B cell (primary cell): ENCODE data around the gene IKBKE. TPM values are rescaled to one million over a fixed set of nuclear protein-coding genes. Genes with fewer than 3 reads are reported as not detected.
A peak's percentile ranks its signal among the peaks of the same experiment; 100 is the strongest.

ENCODE experiments used
- ATAC-seq: fragments of 200-7000 bp; cut with Tn5 transposase; one replicate; pipeline ENCODE4 v1.10.0; 2021; ENCODE audit warnings: low read depth, mild to moderate bottlenecking, moderate number of reproducible peaks, moderate library complexity
- CTCF ChIA-PET: fragments of 350-600 bp; sonication (Branson Sonifier 250); formaldehyde crosslinking; loops from one replicate; lab custom pipeline; 2021; ENCODE audit warnings: antibody characterized with exemption, inconsistent platforms; lab: Charles Lee
- POLR2A ChIA-PET: fragments of 350-600 bp; sonication (Branson Sonifier 250); formaldehyde crosslinking; loops from one replicate; lab custom pipeline; 2021; ENCODE audit warnings: antibody characterized with exemption; lab: Charles Lee
- DNase-seq: peaks from one replicate; pipeline ENCODE4 v3.0.0; 2013
- H2AFZ ChIP-seq: 2 replicates; pipeline ENCODE4 v1.6.1; 2012; ENCODE audit warnings: mild to moderate bottlenecking, low read depth, low read length; ENCODE audit not compliant: insufficient read depth, poor library complexity, severe bottlenecking
- H3K27ac ChIP-seq, 2 donors: 1 replicate in 1 of 2; 2 replicates in 1 of 2; pipeline ENCODE4 v1.5.1; 2012 to 2013; ENCODE audit warnings: low read length in 2 of 2, mild to moderate bottlenecking in 2 of 2, moderate library complexity in 1 of 2
- H3K27me3 ChIP-seq, 4 experiments: fragments of 200-600 bp in 1 of 4; sonication (generic) in 1 of 4; replicated peaks in 1 of 4; 1 replicate in 2 of 4; 2 replicates in 2 of 4; pipeline versions ENCODE4 v1.6.1 to v1.7.0; 2013 to 2016; ENCODE audit warnings: low read length in 3 of 4, mild to moderate bottlenecking in 2 of 4, mixed read lengths in 1 of 4, moderate library complexity in 1 of 4; ENCODE audit not compliant: insufficient read depth in 4 of 4, control insufficient read depth in 3 of 4; ENCODE audit errors: control extremely low read depth in 1 of 4
- H3K36me3 ChIP-seq, 2 experiments: replicated peaks in 1 of 2; 1 replicate in 1 of 2; 2 replicates in 1 of 2; pipeline versions ENCODE4 v1.6.1 to v1.7.1; 2013; ENCODE audit warnings: low read length in 1 of 2; ENCODE audit not compliant: insufficient read depth in 2 of 2, control insufficient read depth in 1 of 2; ENCODE audit errors: control extremely low read depth in 1 of 2, extremely low read depth in 1 of 2
- H3K4me1 ChIP-seq, 2 donors: fragments of 200-600 bp in 1 of 2; sonication (generic) in 1 of 2; 1 replicate in 1 of 2; 2 replicates in 1 of 2; pipeline versions ENCODE4 v1.5.1 to v1.6.1; 2013 to 2017; ENCODE audit warnings: low read length in 2 of 2; ENCODE audit not compliant: control insufficient read depth in 2 of 2, insufficient read depth in 2 of 2
- H3K4me2 ChIP-seq: replicated peaks from 2 replicates; pipeline ENCODE3; 2012; ENCODE audit warnings: mild to moderate bottlenecking, low read depth, low read length; ENCODE audit not compliant: poor library complexity, severe bottlenecking
- H3K4me3 ChIP-seq, 5 experiments: fragments of 200-600 bp in 1 of 5; sonication (generic) in 1 of 5; 1 replicate in 3 of 5; 2 replicates in 2 of 5; pipeline versions ENCODE4 v1.5.1 to v1.7.0; 2011 to 2016; ENCODE audit warnings: low read length in 4 of 5, mild to moderate bottlenecking in 4 of 5, low read depth in 2 of 5, control low read depth in 1 of 5, moderate library complexity in 1 of 5; ENCODE audit not compliant: insufficient read depth in 1 of 5; ENCODE audit errors: control extremely low read depth in 1 of 5, extremely low read depth in 1 of 5
- H3K79me2 ChIP-seq: fragments of 200-600 bp; sonication (generic); one replicate; pipeline ENCODE4 v1.6.0; 2016; ENCODE audit warnings: low read length; ENCODE audit not compliant: control insufficient read depth, insufficient read depth
- H3K9ac ChIP-seq: fragments of 200-600 bp; sonication (generic); 2 replicates; pipeline ENCODE4 v1.6.1; 2017; ENCODE audit warnings: mild to moderate bottlenecking, low read length, moderate library complexity
- H3K9me3 ChIP-seq, 3 donors: one replicate each; pipeline versions ENCODE4 v1.6.1 to v1.7.1; 2013; ENCODE audit warnings: low read length in 2 of 3; ENCODE audit not compliant: control insufficient read depth in 2 of 3, insufficient read depth in 1 of 3; ENCODE audit errors: control extremely low read depth in 1 of 3
- H4K20me1 ChIP-seq: 2 replicates; pipeline ENCODE4 v1.6.0; 2012; ENCODE audit warnings: mild to moderate bottlenecking, low read length; ENCODE audit not compliant: insufficient read depth, control insufficient read depth, poor library complexity, severe bottlenecking
- H3K27ac Mint-ChIP-seq: one replicate; pipeline ENCODE4 v1.8.0; 2021; ENCODE audit warnings: mixed read lengths
- H3K27me3 Mint-ChIP-seq: one replicate; pipeline ENCODE4 v1.8.0; 2021; ENCODE audit warnings: mixed read lengths
- H3K4me1 Mint-ChIP-seq: one replicate; pipeline ENCODE4 v1.8.0; 2021; ENCODE audit warnings: mixed read lengths
- H3K4me3 Mint-ChIP-seq: one replicate; pipeline ENCODE4 v1.8.0; 2021; ENCODE audit warnings: mixed read lengths
- H3K9me3 Mint-ChIP-seq: one replicate; pipeline ENCODE4 v1.8.0; 2022; ENCODE audit warnings: mixed read lengths; ENCODE audit not compliant: insufficient read depth
- CTCF ChIP-seq: fragments of 200-600 bp; IDR thresholded peaks from one replicate; pipeline ENCODE4 v1.8.0; 2022; ENCODE audit warnings: antibody characterized with exemption, mild to moderate bottlenecking
- EZH2 ChIP-seq: IDR thresholded peaks from 2 replicates; pipeline ENCODE4 v1.6.1; 2012; ENCODE audit warnings: borderline replicate concordance, low read depth, mild to moderate bottlenecking, moderate library complexity, low read length; ENCODE audit not compliant: insufficient read depth, poor library complexity, severe bottlenecking
- WGBS: methylation state at CpG from one replicate; pipeline ENCODE4 v1.1.5; 2013; ENCODE audit warnings: missing lambda C conversion rate; ENCODE audit not compliant: insufficient coverage; 5-methylcytosine and 5-hydroxymethylcytosine counted together
- intact Hi-C: fragments of 100-400 bp; cut with micrococcal nuclease; formaldehyde crosslinking; loops from one replicate; pipeline ENCODE4 v1.10.0; 2022
- polyA plus RNA-seq: library from polyadenylated mRNA; depleted of rRNA; stranded (reverse); fragments of >200 nt; gene quantifications from 2 replicates; pipeline ENCODE4 v1.2.3, GENCODE V29; 2012
- total RNA-seq, 2 donors: library from RNA; stranded (reverse); fragments of 120-200 nt in 1 of 2; gene quantifications; 1 replicate in 1 of 2; 2 replicates in 1 of 2; pipeline versions ENCODE4 v1.2.3 to v1.2.4, GENCODE V29; 2013 to 2022

Gene IKBKE
- total and polyA plus RNA-seq, 2 donors (not counting 1 experiment from before 2014, with no cell fraction given) = 40.8 to 55.4 TPM

- 21% methylated on average over 5 of the region's 7 CpGs for WGBS
- ATAC-seq (peak; percentile 28), DNase-seq (peak; percentile 56)
- H3K36me3 ChIP-seq = peaks cover 0 to 29% of the 10 kb centered on the region in 2 experiments
- TF ChIP-seq EZH2 (no peak), CTCF (no peak)
- H3K4me3 ChIP-seq = peak overlapping the region; percentile 62 to 97 (median 85)
- H3K27me3 Mint-ChIP-seq = no peaks in the 10 kb centered on the region
- H4K20me1 ChIP-seq = no peaks in the 10 kb centered on the region
- H3K27ac Mint-ChIP-seq = peak overlapping the region; percentile 85
- H3K27ac ChIP-seq = peak overlapping the region; percentile 63 to 75
- peaks cover 68% of the 10 kb centered on the region for H3K4me1 Mint-ChIP-seq
- H3K4me2 ChIP-seq = peak overlapping the region; percentile 93
- peaks cover 55 to 65% of the 10 kb centered on the region in 2 donors for H3K4me1 ChIP-seq
- no peaks in the 10 kb centered on the region for H3K9me3 ChIP-seq
- intact Hi-C loops = loop anchor here (5.0 to 10.0 kb wide), 4 partner anchors 36 to 443 kb away; partner anchors contain the start of gene RASSF5
- peak overlapping the region; percentile 81 for H2AFZ ChIP-seq
- no peaks in the 10 kb centered on the region for H3K9me3 Mint-ChIP-seq
- peak overlapping the region; percentile 91 for H3K9ac ChIP-seq
- ChIA-PET POLR2A (interaction anchor here (0.6 to 0.8 kb wide), 3 partner anchors 9 to 274 kb away, joined by 3 to 4 read pairs (median 3); no protein-coding TSS in a partner anchor), CTCF (interaction anchor here (0.6 to 3.8 kb wide), 12 partner anchors 8 to 510 kb away, joined by 3 to 60 read pairs (median 7); no protein-coding TSS in a partner anchor)
- H3K27me3 ChIP-seq = no peaks in the 10 kb centered on the region
- H3K79me2 ChIP-seq = peaks cover 4% of the 10 kb centered on the region
- peak overlapping the region; percentile 88 for H3K4me3 Mint-ChIP-seq
Observed at GRCh38 chr1:206471415-206471801, 1.1 kb downstream of the IKBKE start.

- ATAC-seq = no peak
- peaks cover 62% of the 10 kb centered on the region for H3K4me1 Mint-ChIP-seq
- intact Hi-C loops = loop anchor here (5.0 to 10.0 kb wide), 4 partner anchors 35 to 443 kb away; partner anchors contain the start of gene RASSF5
- Histone ChIP-seq H3K79me2 (peaks cover 4% of the 10 kb centered on the region), H3K4me1 (peaks cover 49 to 59% of the 10 kb centered on the region in 2 donors), H3K9me3 (no peaks in the 10 kb centered on the region), H3K4me3 (no peak overlapping the region), H3K27ac (peak overlapping the region in 1 of 2 donors; percentile 75), H3K36me3 (peaks cover 0 to 33% of the 10 kb centered on the region in 2 experiments), H3K9ac (no peak overlapping the region), H3K4me2 (peak overlapping the region; percentile 93), H2AFZ (no peak overlapping the region), H4K20me1 (no peaks in the 10 kb centered on the region), H3K27me3 (no peaks in the 10 kb centered on the region)
- CTCF ChIA-PET = interaction anchor here (0.9 to 3.8 kb wide), 8 partner anchors 8 to 510 kb away, joined by 3 to 60 read pairs (median 8); no protein-coding TSS in a partner anchor
- no peak for TF ChIP-seq EZH2
- TF ChIP-seq CTCF = no peak
- H3K27me3 Mint-ChIP-seq = no peaks in the 10 kb centered on the region
- no peaks in the 10 kb centered on the region for H3K9me3 Mint-ChIP-seq
- 65% methylated on average over 2 of the region's 2 CpGs for WGBS
- H3K27ac Mint-ChIP-seq = peak overlapping the region; percentile 85
- DNase-seq = no peak
- peak overlapping the region; percentile 88 for H3K4me3 Mint-ChIP-seq
- POLR2A ChIA-PET = interaction anchor here (0.7 kb wide), 1 partner anchor 10 kb away, joined by 3 read pairs; no protein-coding TSS in a partner anchor
Observed at GRCh38 chr1:206472024-206472423, 1.7 kb downstream of the IKBKE start.
